HepG2 (cell line): ENCODE results near the gene PIGL. TPM values are rescaled to one million over a fixed set of nuclear protein-coding genes. Genes with fewer than 3 reads are reported as not detected.

Experiments
- ERF ChIP-seq: IDR thresholded peaks from 2 replicates; pipeline ENCODE4 v1.6.1; 2018; ENCODE audit warnings: missing biosample characterization, missing genetic modification reagents
- GLMP ChIP-seq: sonication (generic); formaldehyde crosslinking; IDR thresholded peaks from 2 replicates; pipeline ENCODE4 v1.9.0; 2021; ENCODE audit warnings: missing genetic modification reagents, mild to moderate bottlenecking, borderline replicate concordance
- HOXA9 ChIP-seq: sonication (generic); formaldehyde crosslinking; IDR thresholded peaks from 2 replicates; pipeline ENCODE4 v1.8.1; 2022; ENCODE audit warnings: missing genetic modification reagents, mild to moderate bottlenecking, moderate library complexity, borderline replicate concordance
- ISL2 ChIP-seq: sonication (generic); formaldehyde crosslinking; IDR thresholded peaks from 2 replicates; pipeline ENCODE4 v1.5.0; 2020; ENCODE audit warnings: missing genetic modification reagents
- KLF11 ChIP-seq: IDR thresholded peaks from 2 replicates; pipeline ENCODE4 v1.6.1; 2016; ENCODE audit warnings: missing compliant biosample characterization
- MED13 ChIP-seq: sonication (generic); formaldehyde crosslinking; IDR thresholded peaks from 2 replicates; pipeline ENCODE4 v1.5.0; 2020; ENCODE audit warnings: missing genetic modification reagents
- PAWR ChIP-seq: sonication (generic); formaldehyde crosslinking; IDR thresholded peaks from 2 replicates; pipeline ENCODE4 v1.4.0; 2020; ENCODE audit warnings: missing genetic modification reagents, mild to moderate bottlenecking, borderline replicate concordance
- RBM39 ChIP-seq: fragments of 200-400 bp; formaldehyde crosslinking; IDR thresholded peaks from one replicate; pipeline ENCODE4 v1.6.1; 2018; ENCODE audit warnings: antibody characterized with exemption, mild to moderate bottlenecking, low read depth, low read length; ENCODE audit not compliant: poor library complexity, severe bottlenecking
- SIX1 ChIP-seq: sonication (generic); formaldehyde crosslinking; IDR thresholded peaks from 2 replicates; pipeline ENCODE4 v1.4.0; 2020; ENCODE audit warnings: missing genetic modification reagents, borderline replicate concordance
- SMAD1 ChIP-seq: sonication (generic); formaldehyde crosslinking; IDR thresholded peaks from 2 replicates; pipeline ENCODE4 v1.4.0; 2020; ENCODE audit warnings: missing genetic modification reagents, low read depth, mild to moderate bottlenecking, borderline replicate concordance
- SP2 ChIP-seq: sonication (generic); formaldehyde crosslinking; IDR thresholded peaks from 2 replicates; pipeline ENCODE4 v1.5.1; 2020; ENCODE audit warnings: mild to moderate bottlenecking, missing genetic modification reagents
- TCF7L2 ChIP-seq: IDR thresholded peaks from 2 replicates; pipeline ENCODE4 v1.6.1; 2011; ENCODE audit warnings: mild to moderate bottlenecking, low read depth, low read length, moderate library complexity
- ZNF138 ChIP-seq: sonication (generic); formaldehyde crosslinking; IDR thresholded peaks from 2 replicates; pipeline ENCODE4 v1.5.0; 2020; ENCODE audit warnings: mild to moderate bottlenecking, low read depth, missing genetic modification reagents
- ZNF616 ChIP-seq: sonication (generic); formaldehyde crosslinking; IDR thresholded peaks from 2 replicates; pipeline ENCODE4 v1.5.0; 2020; ENCODE audit warnings: low read depth, mild to moderate bottlenecking, missing genetic modification reagents
- ZNF780A ChIP-seq: sonication (generic); formaldehyde crosslinking; IDR thresholded peaks from 2 replicates; pipeline ENCODE4 v1.8.0; 2022; ENCODE audit warnings: mild to moderate bottlenecking, missing genetic modification reagents, moderate library complexity
- ZNF782 ChIP-seq: sonication (generic); formaldehyde crosslinking; IDR thresholded peaks from 2 replicates; pipeline ENCODE4 v1.4.0; 2020; ENCODE audit warnings: missing genetic modification reagents, mild to moderate bottlenecking, borderline replicate concordance
- polyA plus RNA-seq, 8 experiments: library from polyadenylated mRNA; depleted of rRNA in 3 of 8; stranded (reverse) in 7 of 8; unstranded in 1 of 8; fragments of >200 nt; fragmentation: Illumina TruSeq in 4 of 8; extraction: Trizol in 4 of 8; gene quantifications; 2 replicates each; pipeline versions ENCODE4 v1.2.1 to v1.2.3, GENCODE V29; 2011 to 2016; ENCODE audit warnings: low read depth in 4 of 8, missing spikeins in 1 of 8, mixed read lengths in 1 of 8; ENCODE audit not compliant: insufficient read depth in 1 of 8
- total RNA-seq, 5 experiments: library from RNA; depleted of rRNA; stranded (reverse); fragments of >200 nt; fragmentation: Illumina TruSeq; extraction: Trizol; gene quantifications; 2 replicates each; pipeline ENCODE4 v1.2.3, GENCODE V29; 2016; ENCODE audit warnings: low read depth in 1 of 5
- TF ChIP-seq, protein P1 (sequence below): sonication (generic); formaldehyde crosslinking; IDR thresholded peaks from 2 replicates; pipeline ENCODE4 v1.4.0; 2020; ENCODE audit warnings: mild to moderate bottlenecking, missing genetic modification reagents

Gene PIGL
- total and polyA plus RNA-seq, 2 of the 13 experiments (the other 11 are each of a cell fraction or from before 2014, with no cell fraction given): 28.5 to 63.8 TPM

DNA sequence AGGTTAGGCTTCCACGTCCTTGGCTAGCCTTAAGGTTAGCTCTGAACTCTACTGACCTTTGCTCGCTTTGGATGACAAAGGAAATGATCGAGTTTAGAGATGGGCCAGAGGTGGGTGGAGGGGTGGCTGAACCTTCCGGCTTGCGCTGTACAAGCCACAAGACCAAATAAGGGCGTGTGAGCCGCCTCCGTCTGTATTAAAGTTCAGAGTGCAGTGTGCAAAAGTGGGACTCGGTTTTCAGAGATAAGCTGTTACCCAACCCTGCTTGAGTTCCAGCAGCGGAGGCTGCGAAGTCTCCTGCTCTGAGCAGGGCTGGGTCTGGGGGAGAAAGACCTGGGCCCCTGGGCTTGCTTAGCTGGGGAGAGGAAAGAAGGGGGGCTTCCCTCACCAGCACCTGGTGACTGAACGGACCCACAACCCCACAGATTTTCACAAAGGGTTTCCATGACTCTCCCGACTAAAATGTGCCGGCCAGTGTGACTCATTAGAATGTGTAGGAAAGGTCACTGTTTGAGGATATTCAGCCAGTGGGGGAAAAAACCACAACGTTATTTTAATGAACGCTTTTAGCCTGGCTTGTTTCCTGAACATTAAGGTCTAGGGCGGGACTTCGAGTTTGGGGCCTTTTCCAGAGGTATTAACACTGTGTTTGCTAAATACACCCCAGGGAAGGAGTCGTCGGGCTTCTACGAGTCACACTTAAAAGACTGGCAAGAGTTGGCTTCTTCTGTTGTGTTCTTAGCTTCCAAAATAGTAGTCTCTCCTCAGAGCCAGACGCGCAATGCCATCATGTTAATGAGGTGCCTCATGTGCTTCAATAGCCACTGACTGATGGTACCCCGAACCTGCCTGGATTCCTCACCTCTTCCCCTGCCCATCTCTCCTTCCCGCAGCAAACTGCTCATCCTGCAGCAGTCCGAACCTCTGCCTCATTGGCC lies 69.3 kb downstream of the PIGL start (continued):
- TF ChIP-seq, protein P1, sequence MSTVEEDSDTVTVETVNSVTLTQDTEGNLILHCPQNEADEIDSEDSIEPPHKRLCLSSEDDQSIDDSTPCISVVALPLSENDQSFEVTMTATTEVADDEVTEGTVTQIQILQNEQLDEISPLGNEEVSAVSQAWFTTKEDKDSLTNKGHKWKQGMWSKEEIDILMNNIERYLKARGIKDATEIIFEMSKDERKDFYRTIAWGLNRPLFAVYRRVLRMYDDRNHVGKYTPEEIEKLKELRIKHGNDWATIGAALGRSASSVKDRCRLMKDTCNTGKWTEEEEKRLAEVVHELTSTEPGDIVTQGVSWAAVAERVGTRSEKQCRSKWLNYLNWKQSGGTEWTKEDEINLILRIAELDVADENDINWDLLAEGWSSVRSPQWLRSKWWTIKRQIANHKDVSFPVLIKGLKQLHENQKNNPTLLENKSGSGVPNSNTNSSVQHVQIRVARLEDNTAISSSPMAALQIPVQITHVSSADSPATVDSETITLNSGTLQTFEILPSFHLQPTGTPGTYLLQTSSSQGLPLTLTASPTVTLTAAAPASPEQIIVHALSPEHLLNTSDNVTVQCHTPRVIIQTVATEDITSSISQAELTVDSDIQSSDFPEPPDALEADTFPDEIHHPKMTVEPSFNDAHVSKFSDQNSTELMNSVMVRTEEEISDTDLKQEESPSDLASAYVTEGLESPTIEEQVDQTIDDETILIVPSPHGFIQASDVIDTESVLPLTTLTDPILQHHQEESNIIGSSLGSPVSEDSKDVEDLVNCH (CRISPR knock-in tag): no peak
- TF ChIP-seq ZNF616 (CRISPR knock-in tag) (0 out of 2 replicates have a peak, but pooled peaks have one; percentile 32), HOXA9 (CRISPR knock-in tag) (no peak), PAWR (CRISPR knock-in tag) (no peak), TCF7L2 (no peak), SP2 (CRISPR knock-in tag) (peak; percentile 47; the same call in 1 of the 2 replicates), RBM39 (no peak), ZNF780A (CRISPR knock-in tag) (no peak), GLMP (CRISPR knock-in tag) (no peak), SMAD1 (CRISPR knock-in tag) (peak; percentile 49; the same call in 1 of the 2 replicates), MED13 (CRISPR knock-in tag) (peak; percentile 88; the same call in 1 of the 2 replicates), ISL2 (CRISPR knock-in tag) (peak; percentile 86), ZNF782 (peak; percentile 97; the same call in 1 of the 2 replicates), ERF (CRISPR knock-in tag) (peak; percentile 94), KLF11 (CRISPR knock-in tag) (peak; percentile 54; the same call in 1 of the 2 replicates), SIX1 (peak; percentile 86; the same call in 1 of the 2 replicates), ZNF138 (no peak)
